ENCODE data around the gene SYNPO2. TPM values are rescaled to one million over a fixed set of nuclear protein-coding genes. Genes with fewer than 3 reads are reported as not detected.

Gene SYNPO2
- total and polyA plus RNA-seq, 2 donors (not counting 1 experiment from before 2014, with no cell fraction given) = 0.03 to 0.20 TPM

- Mint-ChIP-seq H3K27me3 (peaks cover 11% of the 10 kb centered on the region), H3K9me3 (ENCODE audit: insufficient read depth) (no peaks in the 10 kb centered on the region), H3K4me3 (no peak overlapping the region), H3K27ac (no peak overlapping the region), H3K4me1 (no peaks in the 10 kb centered on the region)
- Histone ChIP-seq H3K4me1 (ENCODE audit: control insufficient read depth in 2 of 2, insufficient read depth in 2 of 2, low read length in 2 of 2) (no peaks in the 10 kb centered on the region), H3K27ac (ENCODE audit: low read length in 2 of 2) (no peak overlapping the region), H4K20me1 (ENCODE audit: control insufficient read depth, insufficient read depth, low read length, poor library complexity, severe bottlenecking) (no peaks in the 10 kb centered on the region), H3K4me3 (ENCODE audit: control extremely low read depth in 1 of 5, extremely low read depth in 1 of 5, insufficient read depth in 1 of 5, low read depth in 2 of 5, low read length in 4 of 5) (no peak overlapping the region), H2AFZ (ENCODE audit: insufficient read depth, low read depth, low read length, poor library complexity, severe bottlenecking) (no peak overlapping the region), H3K9ac (ENCODE audit: low read length) (no peak overlapping the region), H3K27me3 (replicated peaks in 1 of 4; ENCODE audit: control extremely low read depth in 1 of 4, control insufficient read depth in 3 of 4, insufficient read depth in 4 of 4, low read length in 3 of 4) (no peaks in the 10 kb centered on the region), H3K79me2 (ENCODE audit: control insufficient read depth, insufficient read depth, low read length) (no peaks in the 10 kb centered on the region), H3K4me2 (replicated peaks; ENCODE audit: low read depth, low read length, poor library complexity, severe bottlenecking) (no peak overlapping the region), H3K36me3 (replicated peaks in 1 of 2; ENCODE audit: control extremely low read depth in 1 of 2, control insufficient read depth in 1 of 2, extremely low read depth in 1 of 2, insufficient read depth in 2 of 2, low read length in 1 of 2) (no peaks in the 10 kb centered on the region), H3K9me3 (ENCODE audit: control extremely low read depth in 1 of 3, control insufficient read depth in 2 of 3, insufficient read depth in 1 of 3, low read length in 2 of 3) (no peaks in the 10 kb centered on the region)
- no peak for DNase-seq
- intact Hi-C loops (cut with micrococcal nuclease) = no loop called here
- ChIA-PET POLR2A (no interaction called here), CTCF (no interaction called here)
- no peak for ATAC-seq (ENCODE audit: low read depth)
- WGBS (ENCODE audit: insufficient coverage) = 88% methylated on average over 3 of the region's 3 CpGs
- no peak for TF ChIP-seq CTCF (IDR thresholded peaks at IDR 0.05)
- no peak for TF ChIP-seq EZH2 (IDR thresholded peaks at IDR 0.05; ENCODE audit: borderline replicate concordance, insufficient read depth, low read depth, low read length, poor library complexity, severe bottlenecking)
Measured at GRCh38 chr4:118955515-118955914, 66.9 kb downstream of the SYNPO2 start.

DNA sequence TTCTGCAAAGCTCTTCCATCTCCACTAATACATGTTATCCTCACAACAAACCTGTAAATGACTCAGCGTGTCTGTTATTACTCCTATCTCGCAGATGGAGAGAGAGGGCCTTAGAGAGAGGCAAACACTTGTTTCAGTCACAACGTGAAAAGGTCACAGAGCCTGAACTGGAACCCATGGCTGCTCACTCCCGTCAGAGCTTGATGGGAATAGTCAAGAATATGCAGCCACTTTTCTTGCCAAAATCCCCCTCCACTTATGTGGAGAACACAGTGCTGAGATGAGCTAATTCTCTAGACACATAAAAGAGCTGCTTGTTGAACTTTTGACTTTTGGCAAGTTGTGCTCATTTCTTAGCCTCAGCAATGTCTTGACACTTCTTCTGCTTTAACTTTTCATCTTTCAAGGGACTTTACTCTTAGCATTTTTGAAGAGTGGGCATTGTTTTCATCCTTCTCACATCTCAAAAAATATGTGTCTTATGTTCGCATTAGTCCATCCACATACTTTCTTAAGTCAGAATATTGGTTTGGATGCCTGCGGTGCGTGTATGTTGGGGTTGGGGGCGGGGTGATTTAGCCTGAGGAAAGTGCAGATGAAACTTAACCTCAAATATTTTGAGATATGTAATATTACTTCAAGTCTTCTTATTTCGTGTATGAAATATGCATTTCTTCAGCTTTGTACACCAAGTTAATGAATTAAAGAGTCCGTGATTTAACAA, 69.2 kb downstream of the SYNPO2 start:
- no peaks in the 10 kb centered on the region for H3K4me1 Mint-ChIP-seq
- ATAC-seq (ENCODE audit: low read depth) (no peak), DNase-seq (no peak)
- no peak overlapping the region for H3K27ac Mint-ChIP-seq
- ChIA-PET CTCF (no interaction called here), POLR2A (no interaction called here)
- 84% methylated on average over 4 of the region's 10 CpGs for WGBS (ENCODE audit: insufficient coverage)
- H3K4me2 ChIP-seq (replicated peaks; ENCODE audit: low read depth, low read length, poor library complexity, severe bottlenecking) = no peak overlapping the region
- no peak overlapping the region for H2AFZ ChIP-seq (ENCODE audit: insufficient read depth, low read depth, low read length, poor library complexity, severe bottlenecking)
- H3K9me3 Mint-ChIP-seq (ENCODE audit: insufficient read depth) = no peaks in the 10 kb centered on the region
- H3K9me3 ChIP-seq (ENCODE audit: control extremely low read depth in 1 of 3, control insufficient read depth in 2 of 3, insufficient read depth in 1 of 3, low read length in 2 of 3) = no peaks in the 10 kb centered on the region
- no peaks in the 10 kb centered on the region for H3K79me2 ChIP-seq (ENCODE audit: control insufficient read depth, insufficient read depth, low read length)
- no peaks in the 10 kb centered on the region for H3K36me3 ChIP-seq (replicated peaks in 1 of 2; ENCODE audit: control extremely low read depth in 1 of 2, control insufficient read depth in 1 of 2, extremely low read depth in 1 of 2, insufficient read depth in 2 of 2, low read length in 1 of 2)
- H3K9ac ChIP-seq (ENCODE audit: low read length) = no peak overlapping the region
- no peak overlapping the region for H3K4me3 Mint-ChIP-seq
- H3K27me3 Mint-ChIP-seq = peaks cover 14% of the 10 kb centered on the region
- H3K4me3 ChIP-seq (ENCODE audit: control extremely low read depth in 1 of 5, extremely low read depth in 1 of 5, insufficient read depth in 1 of 5, low read depth in 2 of 5, low read length in 4 of 5) = no peak overlapping the region
- H4K20me1 ChIP-seq (ENCODE audit: control insufficient read depth, insufficient read depth, low read length, poor library complexity, severe bottlenecking) = no peaks in the 10 kb centered on the region
- intact Hi-C loops (cut with micrococcal nuclease) = no loop called here
- H3K4me1 ChIP-seq (ENCODE audit: control insufficient read depth in 2 of 2, insufficient read depth in 2 of 2, low read length in 2 of 2) = no peaks in the 10 kb centered on the region
- H3K27me3 ChIP-seq (replicated peaks in 1 of 4; ENCODE audit: control extremely low read depth in 1 of 4, control insufficient read depth in 3 of 4, insufficient read depth in 4 of 4, low read length in 3 of 4) = no peaks in the 10 kb centered on the region
- TF ChIP-seq EZH2 (IDR thresholded peaks at IDR 0.05; ENCODE audit: borderline replicate concordance, insufficient read depth, low read depth, low read length, poor library complexity, severe bottlenecking) = no peak
- no peak for TF ChIP-seq CTCF (IDR thresholded peaks at IDR 0.05)
- no peak overlapping the region for H3K27ac ChIP-seq (ENCODE audit: low read length in 2 of 2)

All from B cell (primary cell).